ENCODE data around the gene PCGF5. TPM values are rescaled to one million over a fixed set of nuclear protein-coding genes. Genes with fewer than 3 reads are reported as not detected.

The PCGF5 gene
- total RNA-seq, 4 donors from 2014 or later, result 46.2 to 63.5 (median 49.1) TPM

- H3K27me3 ChIP-seq, result no peaks in the 10 kb centered on the region
- no peaks in the 10 kb centered on the region for H3K4me1 ChIP-seq
- no peaks in the 10 kb centered on the region for H3K9me3 ChIP-seq
- in situ Hi-C loops (cut with MboI; ENCODE audit: low sequenced_read_pairs in 4 of 4), result no loop called here
- no peak overlapping the region for H3K27ac ChIP-seq
- TF ChIP-seq CTCF (IDR thresholded peaks at IDR 0.05 in 4 of 5, conservative IDR thresholded peaks at IDR 0.05 in 1 of 5) (no peak), POLR2A (IDR thresholded peaks at IDR 0.05) (no peak)
- ATAC-seq (no peak), DNase-seq (no peak)
- intact Hi-C loops (cut with DNase I; ENCODE audit: low total_unique reads), result no loop called here
- H3K36me3 ChIP-seq, result no peaks in the 10 kb centered on the region
- no peak overlapping the region for H3K4me3 ChIP-seq
These were observed 91.3 kb downstream of the PCGF5 start for GRCh38 chr10:91311601-91312381.

GRCh38 chr10:91312382-91312733 is 91.9 kb downstream of the PCGF5 start:
- no peaks in the 10 kb centered on the region for H3K36me3 ChIP-seq
- TF ChIP-seq CTCF (IDR thresholded peaks at IDR 0.05 in 4 of 5, conservative IDR thresholded peaks at IDR 0.05 in 1 of 5) (no peak), POLR2A (IDR thresholded peaks at IDR 0.05) (no peak)
- in situ Hi-C loops (cut with MboI; ENCODE audit: low sequenced_read_pairs in 4 of 4) (no loop called here), intact Hi-C loops (cut with DNase I; ENCODE audit: low total_unique reads) (no loop called here)
- no peak overlapping the region for H3K27ac ChIP-seq
- H3K9me3 ChIP-seq, result no peaks in the 10 kb centered on the region
- DNase-seq (no peak), ATAC-seq (no peak)
- no peaks in the 10 kb centered on the region for H3K27me3 ChIP-seq
- no peak overlapping the region for H3K4me3 ChIP-seq
- H3K4me1 ChIP-seq, result no peaks in the 10 kb centered on the region

GRCh38 chr10:91313796-91314485 is 93.5 kb downstream of the PCGF5 start:
- in situ Hi-C loops (cut with MboI; ENCODE audit: low sequenced_read_pairs in 4 of 4) (no loop called here), intact Hi-C loops (cut with DNase I; ENCODE audit: low total_unique reads) (no loop called here)
- Histone ChIP-seq H3K27ac (no peak overlapping the region), H3K36me3 (no peaks in the 10 kb centered on the region), H3K9me3 (no peaks in the 10 kb centered on the region), H3K27me3 (no peaks in the 10 kb centered on the region), H3K4me1 (no peaks in the 10 kb centered on the region), H3K4me3 (no peak overlapping the region)
- no peak for ATAC-seq
- TF ChIP-seq CTCF (IDR thresholded peaks at IDR 0.05 in 4 of 5, conservative IDR thresholded peaks at IDR 0.05 in 1 of 5) (no peak), POLR2A (IDR thresholded peaks at IDR 0.05) (no peak)
- no peak for DNase-seq

- TF ChIP-seq CTCF (IDR thresholded peaks at IDR 0.05 in 4 of 5, conservative IDR thresholded peaks at IDR 0.05 in 1 of 5) (no peak), POLR2A (IDR thresholded peaks at IDR 0.05) (no peak)
- Histone ChIP-seq H3K9me3 (no peaks in the 10 kb centered on the region), H3K36me3 (no peaks in the 10 kb centered on the region), H3K27me3 (no peaks in the 10 kb centered on the region), H3K4me3 (no peak overlapping the region), H3K27ac (no peak overlapping the region), H3K4me1 (no peaks in the 10 kb centered on the region)
- no peak for ATAC-seq
- intact Hi-C loops (cut with DNase I; ENCODE audit: low total_unique reads) (no loop called here), in situ Hi-C loops (cut with MboI; ENCODE audit: low sequenced_read_pairs in 4 of 4) (no loop called here)
- no peak for DNase-seq
These were observed 96.0 kb downstream of the PCGF5 start for GRCh38 chr10:91316486-91316885.

All from gastrocnemius medialis (tissue), 4 donors.